Keratinocyte (primary cell): ENCODE measurements around the gene HS3ST3B1. TPM values are rescaled to one million over a fixed set of nuclear protein-coding genes. Genes with fewer than 3 reads are reported as not detected.
A peak's percentile ranks its signal among the peaks of the same experiment; 100 is the strongest.

Experiments
- DNase-seq: peaks from one replicate; pipeline ENCODE4 v3.0.0-alpha.2; 2011; ENCODE audit warnings: low read depth, missing footprints, low spot score
- FAIRE-seq: peaks from 2 replicates; lab custom pipeline; 2011; peaks lifted over from hg19 to GRCh38; lab: Jason Lieb, UNC
- H2AFZ ChIP-seq: 2 replicates; pipeline ENCODE4 v1.6.0; 2012; ENCODE audit warnings: low read length, control low read depth, inconsistent platforms; ENCODE audit not compliant: control insufficient read depth
- H3K27ac ChIP-seq: 2 replicates; pipeline ENCODE4 v1.5.1; 2011; ENCODE audit warnings: low read length; ENCODE audit not compliant: control insufficient read depth, insufficient read depth
- H3K27me3 ChIP-seq: 3 replicates; pipeline ENCODE4 v1.6.0; 2011; ENCODE audit warnings: low read length; ENCODE audit not compliant: control insufficient read depth, insufficient read depth; ENCODE audit errors: extremely low read depth
- H3K36me3 ChIP-seq, 2 experiments: 2 replicates in 1 of 2; 3 replicates in 1 of 2; pipeline ENCODE4 v1.5.1; 2011; ENCODE audit warnings: low read length in 2 of 2, mild to moderate bottlenecking in 1 of 2; ENCODE audit not compliant: control insufficient read depth in 2 of 2, insufficient read depth in 2 of 2; ENCODE audit errors: extremely low read depth in 1 of 2
- H3K4me1 ChIP-seq: 3 replicates; pipeline ENCODE4 v1.5.1; 2011; ENCODE audit warnings: low read length; ENCODE audit not compliant: control insufficient read depth, insufficient read depth; ENCODE audit errors: extremely low read depth
- H3K4me2 ChIP-seq: 3 replicates; pipeline ENCODE4 v1.6.0; 2011; ENCODE audit warnings: low read depth, low read length; ENCODE audit not compliant: control insufficient read depth, insufficient read depth; ENCODE audit errors: extremely low read depth
- H3K4me3 ChIP-seq, 3 experiments: fragments of 200-600 bp in 1 of 3; sonication (generic) in 1 of 3; 2 replicates in 2 of 3; 3 replicates in 1 of 3; pipeline ENCODE4 v1.5.1; 2011 to 2016; ENCODE audit warnings: low read length in 3 of 3, mild to moderate bottlenecking in 3 of 3, control low read depth in 2 of 3, inconsistent platforms in 1 of 3, low read depth in 1 of 3, mixed read lengths in 1 of 3, mixed run types in 1 of 3, moderate library complexity in 1 of 3; ENCODE audit not compliant: control insufficient read depth in 2 of 3, insufficient read depth in 2 of 3; ENCODE audit errors: extremely low read depth in 1 of 3
- H3K79me2 ChIP-seq: 2 replicates; pipeline ENCODE4 v1.6.0; 2012; ENCODE audit warnings: low read length; ENCODE audit not compliant: control insufficient read depth, insufficient read depth
- H3K9ac ChIP-seq: 3 replicates; pipeline ENCODE4 v1.6.0; 2011; ENCODE audit warnings: low read length; ENCODE audit not compliant: control insufficient read depth, insufficient read depth; ENCODE audit errors: extremely low read depth
- H3K9me1 ChIP-seq: 3 replicates; pipeline ENCODE4 v1.6.0; 2011; ENCODE audit warnings: low read length; ENCODE audit not compliant: control insufficient read depth, insufficient read depth; ENCODE audit errors: extremely low read depth
- H3K9me3 ChIP-seq: 2 replicates; pipeline ENCODE4 v1.5.1; 2012; ENCODE audit warnings: low read depth, low read length; ENCODE audit not compliant: control insufficient read depth
- H4K20me1 ChIP-seq: 3 replicates; pipeline ENCODE4 v1.6.0; 2011; ENCODE audit warnings: low read length; ENCODE audit not compliant: control insufficient read depth, insufficient read depth; ENCODE audit errors: extremely low read depth
- EZH2 ChIP-seq: IDR thresholded peaks from one replicate; pipeline ENCODE4 v1.6.1; 2012; ENCODE audit warnings: inconsistent platforms, mild to moderate bottlenecking, low read length, moderate library complexity
- dilution Hi-C: fragments of 300-500 bp; cut with MboI; formaldehyde crosslinking; loops from one replicate; pipeline ENCODE4 v1.7.0; 2020; ENCODE audit warnings: low sequenced_read_pairs; ENCODE audit not compliant: extremely low pct_ligation_motif_present
- polyA plus RNA-seq, 5 experiments: library from polyadenylated mRNA; depleted of rRNA in 3 of 5; stranded (reverse) in 3 of 5; stranded (forward) in 1 of 5; unstranded in 1 of 5; fragments of >200 nt; gene quantifications; 1 replicate in 1 of 5; 2 replicates in 3 of 5; 3 replicates in 1 of 5; pipeline versions ENCODE4 v1.2.1 to v1.2.3, GENCODE V29; 2011 to 2012; ENCODE audit warnings: missing spikeins in 2 of 5, low read depth in 1 of 5, low replicate concordance in 1 of 5
- TF ChIP-seq, protein P1 (sequence below), 3 experiments: IDR thresholded peaks in 1 of 3; conservative IDR thresholded peaks in 1 of 3; optimal IDR thresholded peaks in 1 of 3; 2 replicates in 2 of 3; 3 replicates in 1 of 3; pipeline versions ENCODE3 to v1.5.1; 2011; ENCODE audit warnings: low read length in 3 of 3, mild to moderate bottlenecking in 3 of 3, moderate library complexity in 2 of 3, control low read depth in 1 of 3, inconsistent platforms in 1 of 3; ENCODE audit not compliant: insufficient read depth in 2 of 3; ENCODE audit errors: extremely low read depth in 1 of 3

HS3ST3B1 gene
- polyA plus RNA-seq, 1 donor (not counting 4 experiments of a cell fraction or from before 2014, with no cell fraction given): 3.9 TPM

DNA sequence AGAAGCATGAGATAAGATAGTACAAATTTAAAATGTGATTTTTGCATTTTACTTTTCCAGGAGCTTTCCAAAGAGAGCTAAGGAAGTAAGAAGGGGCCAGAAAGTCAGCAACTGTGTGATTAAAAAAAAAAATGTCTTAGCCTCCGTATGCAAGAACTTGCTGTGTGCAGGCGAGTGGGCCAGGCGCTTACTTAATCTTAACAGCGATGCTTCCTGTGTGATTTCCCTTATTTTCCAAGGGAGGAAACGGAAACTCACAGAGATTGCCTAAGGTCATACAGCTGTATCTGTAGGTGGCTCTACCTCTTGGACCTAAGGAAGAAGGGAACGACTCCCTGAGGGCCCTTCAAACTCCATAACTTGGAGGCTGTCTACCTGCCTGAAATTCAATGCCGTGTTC is 11.1 kb downstream of the HS3ST3B1 start:
- H3K27ac ChIP-seq: no peak overlapping the region
- FAIRE-seq (peak; percentile 41), DNase-seq (no peak)
- no peaks in the 10 kb centered on the region for H4K20me1 ChIP-seq
- H3K9ac ChIP-seq: no peak overlapping the region
- H3K4me3 ChIP-seq: no peak overlapping the region
- H3K36me3 ChIP-seq: no peaks in the 10 kb centered on the region
- no peak overlapping the region for H3K4me2 ChIP-seq
- H3K4me1 ChIP-seq: peaks cover 17% of the 10 kb centered on the region
- peaks cover 4% of the 10 kb centered on the region for H3K27me3 ChIP-seq
- no peaks in the 10 kb centered on the region for H3K9me3 ChIP-seq
- TF ChIP-seq EZH2: no peak
- dilution Hi-C loops: no loop called here
- H3K9me1 ChIP-seq: no peaks in the 10 kb centered on the region
- peaks cover 26% of the 10 kb centered on the region for H3K79me2 ChIP-seq
- H2AFZ ChIP-seq: no peak overlapping the region

DNA sequence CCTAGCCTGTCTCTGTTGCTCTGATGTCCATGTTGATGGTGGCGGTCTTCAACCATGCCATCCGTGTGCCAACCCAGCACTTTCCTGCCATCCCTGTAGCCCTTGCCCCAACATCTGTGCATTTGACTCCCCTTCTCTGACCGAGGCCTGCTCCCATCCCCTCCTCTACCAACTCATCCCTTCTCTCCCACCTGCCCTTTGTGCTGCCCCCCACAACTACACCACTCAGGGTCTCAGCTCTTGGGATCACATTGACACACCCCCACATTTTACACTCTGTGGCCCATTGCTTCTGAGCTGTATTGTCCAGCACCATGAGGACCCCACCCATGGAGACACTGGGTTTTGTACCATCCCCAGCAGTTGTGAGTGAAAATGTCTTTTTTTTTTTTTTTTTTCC is 11.6 kb downstream of the HS3ST3B1 start:
- no peak overlapping the region for H3K4me2 ChIP-seq
- peaks cover 17% of the 10 kb centered on the region for H3K4me1 ChIP-seq
- H3K9me1 ChIP-seq: no peaks in the 10 kb centered on the region
- H4K20me1 ChIP-seq: no peaks in the 10 kb centered on the region
- H3K27me3 ChIP-seq: peaks cover 4% of the 10 kb centered on the region
- no peak overlapping the region for H3K4me3 ChIP-seq
- dilution Hi-C loops: no loop called here
- FAIRE-seq (no peak), DNase-seq (no peak)
- no peak overlapping the region for H2AFZ ChIP-seq
- H3K9ac ChIP-seq: no peak overlapping the region
- no peaks in the 10 kb centered on the region for H3K36me3 ChIP-seq
- no peak overlapping the region for H3K27ac ChIP-seq
- no peaks in the 10 kb centered on the region for H3K9me3 ChIP-seq
- H3K79me2 ChIP-seq: peaks cover 27% of the 10 kb centered on the region
- TF ChIP-seq, protein P1, sequence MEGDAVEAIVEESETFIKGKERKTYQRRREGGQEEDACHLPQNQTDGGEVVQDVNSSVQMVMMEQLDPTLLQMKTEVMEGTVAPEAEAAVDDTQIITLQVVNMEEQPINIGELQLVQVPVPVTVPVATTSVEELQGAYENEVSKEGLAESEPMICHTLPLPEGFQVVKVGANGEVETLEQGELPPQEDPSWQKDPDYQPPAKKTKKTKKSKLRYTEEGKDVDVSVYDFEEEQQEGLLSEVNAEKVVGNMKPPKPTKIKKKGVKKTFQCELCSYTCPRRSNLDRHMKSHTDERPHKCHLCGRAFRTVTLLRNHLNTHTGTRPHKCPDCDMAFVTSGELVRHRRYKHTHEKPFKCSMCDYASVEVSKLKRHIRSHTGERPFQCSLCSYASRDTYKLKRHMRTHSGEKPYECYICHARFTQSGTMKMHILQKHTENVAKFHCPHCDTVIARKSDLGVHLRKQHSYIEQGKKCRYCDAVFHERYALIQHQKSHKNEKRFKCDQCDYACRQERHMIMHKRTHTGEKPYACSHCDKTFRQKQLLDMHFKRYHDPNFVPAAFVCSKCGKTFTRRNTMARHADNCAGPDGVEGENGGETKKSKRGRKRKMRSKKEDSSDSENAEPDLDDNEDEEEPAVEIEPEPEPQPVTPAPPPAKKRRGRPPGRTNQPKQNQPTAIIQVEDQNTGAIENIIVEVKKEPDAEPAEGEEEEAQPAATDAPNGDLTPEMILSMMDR (optimal IDR thresholded peaks at IDR 0.05 in 1 of 3, IDR thresholded peaks at IDR 0.05 in 1 of 3, conservative IDR thresholded peaks at IDR 0.05 in 1 of 3; ENCODE audit: extremely low read depth in 1 of 3, insufficient read depth in 2 of 3, low read length in 3 of 3): no peak
- no peak for TF ChIP-seq EZH2
